Effector CD8-positive, alpha-beta T cell (primary cell): ENCODE data around the gene GCDH.
"Not testable (repeated sequence)": the region's sequence is repeated elsewhere in the genome, so short reads cannot be mapped to it uniquely, and the experiment has no call there.

Experiments used
- DNase-seq: peaks from one replicate; lab custom pipeline; 2025; lab: John Stamatoyannopoulos, UW
- total RNA-seq, 4 experiments: gene quantifications; one replicate each; lab custom pipeline; 2026; lab: John Stamatoyannopoulos, UW

The GCDH gene
- 34.4 to 55.4 (median 40.4) reads per million in 4 experiments for total RNA-seq

DNA sequence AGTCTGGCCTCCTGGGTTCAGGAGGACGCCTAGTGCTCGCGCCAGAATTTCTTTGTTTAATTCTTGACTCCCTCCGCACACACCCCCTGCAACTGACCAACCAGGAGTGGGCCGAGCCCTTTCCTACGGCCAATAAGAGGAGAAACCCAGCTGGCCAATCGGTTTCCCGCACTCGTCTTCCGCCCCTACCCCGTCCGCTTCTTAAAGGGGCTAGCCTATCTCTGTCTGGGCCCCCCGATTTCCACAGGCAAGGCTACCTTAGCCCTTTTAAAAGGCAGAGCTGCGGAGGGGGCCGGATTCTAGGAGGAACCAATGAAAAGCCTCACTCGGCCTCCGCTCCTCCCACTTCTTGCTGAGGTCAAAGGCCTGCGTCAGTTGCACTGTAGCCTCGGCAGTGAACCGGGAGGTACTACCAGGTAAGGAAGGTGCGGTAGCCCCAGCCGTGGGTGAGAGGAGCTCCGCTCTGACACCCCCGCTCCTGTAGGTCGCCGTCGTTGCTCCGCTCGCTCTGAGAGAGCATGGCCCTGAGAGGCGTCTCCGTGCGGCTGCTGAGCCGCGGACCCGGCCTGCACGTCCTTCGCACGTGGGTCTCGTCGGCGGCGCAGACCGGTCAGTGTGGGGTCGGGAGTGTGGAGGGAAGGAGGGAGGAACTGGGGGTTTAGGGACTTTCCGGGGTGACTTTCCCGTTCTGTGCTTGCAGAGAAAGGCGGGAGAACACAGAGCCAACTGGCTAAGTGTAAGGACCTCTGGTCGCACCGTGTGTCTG is at the start of gene GCDH:
GCDH (plus strand) TSS at position 374 of the 766 bp plus-strand sequence; CDS start at position 519, 145 bp downstream.
- DNase-seq: peak; percentile 94

DNA sequence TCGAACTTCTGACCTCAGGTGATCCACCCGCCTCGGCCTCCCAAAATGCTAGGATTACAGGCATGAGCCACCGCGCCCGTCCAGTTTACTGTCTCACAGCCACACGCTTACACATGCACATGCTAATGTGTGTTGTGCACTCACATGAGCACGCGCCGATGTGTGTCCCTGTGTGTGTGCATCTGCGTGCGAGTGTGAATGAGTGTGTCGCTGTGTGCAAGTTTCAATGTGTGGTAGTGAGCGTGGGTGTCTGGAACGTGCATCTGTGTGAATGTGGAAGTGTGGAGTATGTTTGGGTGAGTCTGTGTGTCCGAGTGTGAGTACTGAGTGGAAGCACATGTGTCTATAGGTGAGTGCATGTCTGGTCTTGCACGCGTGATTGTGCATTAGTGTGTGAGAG is 48.4 kb upstream of the GCDH start:
- no peak for DNase-seq

DNA sequence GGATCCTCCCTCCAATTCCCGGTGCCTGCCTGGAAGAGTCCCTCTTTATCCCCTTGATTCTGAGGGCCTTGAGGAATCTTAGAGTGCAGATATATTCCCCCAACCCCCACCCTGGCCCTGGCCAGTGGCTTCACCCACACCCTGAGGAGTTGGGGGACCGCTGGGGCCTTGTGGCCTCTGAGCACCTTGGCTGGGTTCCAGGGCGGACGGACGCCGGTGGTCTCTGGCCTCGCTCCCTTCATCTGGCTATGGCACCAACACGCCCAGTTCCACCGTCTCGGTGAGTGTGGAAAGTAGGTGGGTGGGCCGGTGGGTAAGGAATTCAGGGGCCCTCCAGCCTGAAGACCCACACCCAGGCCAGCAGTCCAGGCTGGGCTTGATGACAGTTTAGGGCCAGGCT is 47.6 kb upstream of the GCDH start:
- no peak for DNase-seq

DNA sequence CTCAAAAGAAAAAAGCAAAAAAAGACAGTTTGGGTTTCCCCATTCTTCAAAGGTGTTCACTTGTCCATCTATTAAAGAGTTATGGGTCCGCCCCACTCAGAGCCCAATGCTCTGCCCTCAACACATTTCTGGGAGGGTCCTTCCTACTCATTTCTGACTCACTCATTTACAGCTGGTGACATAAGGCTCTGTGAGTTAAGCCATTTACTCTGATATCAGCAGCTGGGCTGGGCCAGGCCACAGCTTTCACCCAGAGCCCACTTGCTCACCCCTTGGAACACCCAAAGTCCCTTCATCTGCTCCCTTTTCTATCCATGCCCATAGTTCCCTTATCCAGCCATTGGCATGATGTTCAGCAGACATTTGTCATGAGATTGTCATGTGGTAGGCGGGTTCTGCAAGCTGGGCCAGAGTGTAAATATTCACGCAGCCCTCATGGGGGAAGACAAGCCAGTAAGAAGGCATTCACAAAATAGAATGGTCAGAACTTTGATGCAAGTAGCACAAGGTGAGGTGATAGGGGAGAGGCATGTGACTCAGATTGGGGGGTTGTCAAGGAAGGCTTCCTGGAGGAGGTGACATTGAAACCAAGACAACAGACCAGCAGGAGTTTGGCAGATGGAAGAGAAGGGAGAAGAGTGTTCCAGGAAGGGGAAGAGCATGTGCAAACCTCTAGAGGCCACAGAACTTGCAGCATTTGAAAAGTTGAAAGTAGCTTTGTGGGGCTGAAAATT is 46.8 kb upstream of the GCDH start:
- DNase-seq: no peak

DNA sequence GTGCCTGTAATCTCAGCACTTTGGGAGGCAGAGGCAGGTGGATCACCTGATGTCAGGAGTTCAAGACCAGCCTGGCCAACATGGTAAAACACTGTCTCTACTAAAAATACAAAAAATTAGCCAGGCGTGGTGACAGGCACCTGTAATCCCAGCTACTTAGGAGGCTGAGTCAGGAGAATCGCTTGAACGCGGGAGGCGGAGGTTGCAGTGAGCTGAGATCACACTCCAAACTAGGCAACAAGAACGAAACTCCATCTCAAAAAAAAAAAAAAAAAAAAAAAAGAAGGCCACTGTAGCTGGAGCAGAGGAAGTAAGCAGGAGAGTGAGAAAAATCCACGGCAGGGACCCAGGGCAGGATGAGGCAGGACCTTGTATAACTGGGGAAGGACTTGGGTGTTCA is 44.3 kb upstream of the GCDH start:
- not testable (repeated sequence) for DNase-seq

DNA sequence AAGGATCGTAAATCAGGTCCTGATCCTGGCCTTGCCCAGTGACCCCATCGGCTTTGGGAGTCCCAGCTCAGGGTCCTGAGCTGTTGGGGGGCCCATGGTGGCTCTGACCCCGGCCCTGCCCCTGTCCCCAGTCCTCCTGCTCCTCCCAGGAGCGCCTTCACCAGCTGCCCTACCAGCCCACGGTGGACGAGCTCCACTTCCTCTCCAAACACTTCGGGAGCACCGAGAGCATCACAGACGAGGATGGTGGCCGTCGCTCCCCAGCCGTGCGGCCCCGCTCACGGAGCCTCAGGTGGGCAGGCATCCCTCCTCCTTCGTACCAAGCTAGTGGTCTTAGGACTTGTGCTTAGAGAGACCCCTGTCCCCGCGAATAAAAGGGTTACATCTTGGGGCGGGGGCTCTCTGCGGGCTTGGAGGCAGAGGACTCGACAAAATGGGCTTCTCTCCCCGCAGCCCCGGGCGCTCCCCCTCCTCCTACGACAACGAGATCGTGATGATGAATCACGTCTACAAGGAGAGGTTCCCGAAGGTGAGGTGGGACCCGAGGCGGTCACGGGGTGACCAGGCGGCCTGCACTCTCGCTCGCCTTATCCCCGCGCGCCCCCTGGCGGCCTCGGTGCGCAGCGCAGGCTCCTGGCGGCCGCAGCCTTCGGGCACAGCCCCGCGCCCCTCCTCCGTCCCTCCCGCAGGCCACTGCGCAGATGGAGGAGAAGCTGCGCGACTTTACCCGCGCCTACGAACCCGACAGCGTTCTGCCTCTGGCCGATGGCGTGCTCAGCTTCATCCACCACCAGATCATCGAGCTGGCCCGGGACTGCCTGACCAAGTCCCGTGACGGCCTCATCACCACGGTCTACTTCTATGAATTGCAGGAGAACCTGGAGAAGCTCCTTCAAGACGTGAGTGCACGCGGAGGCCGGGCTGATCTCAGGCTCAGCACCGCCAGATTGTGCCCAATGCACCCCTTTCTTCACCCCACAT is 43.5 kb upstream of the GCDH start:
- DNase-seq: peak; percentile 79

DNA sequence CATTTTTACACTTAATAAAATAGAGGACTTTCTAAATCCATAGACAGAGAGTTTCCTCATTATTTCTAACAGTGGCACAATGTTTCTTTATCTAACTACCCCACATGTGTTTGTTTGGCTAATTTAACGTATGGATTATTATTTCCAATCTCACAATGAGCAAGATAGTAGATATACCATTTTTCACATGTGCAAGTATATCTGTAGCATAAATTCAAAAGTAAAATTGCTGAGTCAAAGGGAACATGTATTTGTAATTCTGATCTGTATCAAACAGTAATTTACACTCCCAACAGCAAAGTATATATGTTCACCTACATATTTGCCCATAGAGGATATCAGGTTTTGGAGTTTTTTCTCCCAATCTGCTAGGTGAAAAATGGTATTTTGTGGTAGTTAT is 34.3 kb upstream of the GCDH start:
- DNase-seq: no peak

DNA sequence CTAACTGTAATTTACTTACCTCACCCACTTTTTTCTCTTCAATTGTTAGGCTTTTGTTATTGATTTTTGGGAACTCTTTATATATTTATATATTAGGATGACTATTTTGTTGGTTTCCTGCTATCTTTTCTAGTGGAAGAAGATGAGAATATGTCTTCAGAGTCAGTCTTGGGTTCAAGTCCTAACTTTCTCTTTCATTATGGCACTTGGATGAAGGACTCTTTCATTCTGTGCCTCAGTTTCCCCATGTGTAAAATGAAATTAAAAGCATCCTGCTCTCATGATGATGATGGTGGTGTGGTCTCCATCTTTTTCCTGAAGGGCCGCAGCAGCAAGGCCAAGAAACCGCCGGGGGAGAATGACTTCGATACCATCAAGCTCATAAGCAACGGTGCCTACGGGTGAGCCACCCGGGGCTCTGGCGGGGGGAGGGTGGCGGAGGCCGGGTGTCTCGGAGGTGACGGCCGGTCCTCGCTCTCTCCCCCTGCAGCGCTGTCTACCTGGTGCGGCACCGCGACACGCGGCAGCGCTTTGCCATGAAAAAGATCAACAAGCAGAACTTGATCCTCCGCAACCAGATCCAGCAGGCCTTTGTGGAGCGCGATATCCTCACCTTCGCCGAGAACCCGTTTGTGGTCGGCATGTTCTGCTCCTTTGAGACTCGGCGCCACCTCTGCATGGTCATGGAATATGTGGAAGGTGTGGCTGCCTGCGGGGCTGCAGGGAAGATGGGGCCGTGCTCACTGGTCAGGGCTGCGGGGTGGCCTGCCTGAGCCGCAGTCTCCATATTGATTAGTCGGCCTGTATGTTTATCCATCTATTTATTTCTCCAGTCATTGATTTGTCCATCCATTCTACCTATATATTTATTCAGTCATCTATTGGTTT is 32.7 kb upstream of the GCDH start:
- DNase-seq: no peak

DNA sequence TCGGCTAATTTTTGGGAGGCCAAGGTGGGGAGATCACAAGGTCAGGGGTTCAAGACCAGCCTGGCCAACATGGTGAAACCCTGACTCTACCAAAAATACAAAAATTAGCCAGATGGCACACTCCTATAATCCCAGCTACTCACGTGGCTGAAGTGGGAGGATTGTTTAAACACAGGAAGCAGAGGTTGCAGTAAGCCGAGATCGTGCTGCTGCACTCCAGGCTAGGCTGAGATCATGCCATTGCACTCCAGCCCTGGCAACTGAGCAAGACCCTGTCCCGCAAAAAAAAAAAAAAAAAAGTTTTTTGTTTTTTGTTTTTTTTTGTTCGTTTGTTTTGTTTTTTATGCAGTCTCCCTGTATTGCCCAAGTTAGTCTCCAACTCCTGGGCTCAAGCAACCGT is 31.4 kb upstream of the GCDH start:
- DNase-seq: no peak

DNA sequence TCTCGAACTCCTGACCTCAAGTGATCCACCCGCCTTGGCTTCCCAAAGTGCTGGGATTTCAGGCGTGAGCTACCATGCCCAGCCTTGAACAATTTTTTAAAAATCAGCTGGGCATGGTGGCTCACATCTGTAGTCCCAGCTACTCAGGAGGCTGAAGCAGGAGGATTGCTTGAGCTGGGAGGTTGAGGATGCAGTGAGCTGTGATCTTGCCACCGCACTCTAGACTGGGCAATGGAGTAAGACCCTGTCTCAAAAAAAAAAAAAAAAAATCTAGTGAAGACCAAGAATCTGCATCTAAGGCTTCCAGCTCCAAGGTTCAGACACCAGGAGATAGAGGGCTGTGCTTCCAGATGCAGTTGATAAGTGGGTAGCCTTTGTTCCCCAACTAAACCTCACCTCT is 26.8 kb upstream of the GCDH start:
- no peak for DNase-seq

DNA sequence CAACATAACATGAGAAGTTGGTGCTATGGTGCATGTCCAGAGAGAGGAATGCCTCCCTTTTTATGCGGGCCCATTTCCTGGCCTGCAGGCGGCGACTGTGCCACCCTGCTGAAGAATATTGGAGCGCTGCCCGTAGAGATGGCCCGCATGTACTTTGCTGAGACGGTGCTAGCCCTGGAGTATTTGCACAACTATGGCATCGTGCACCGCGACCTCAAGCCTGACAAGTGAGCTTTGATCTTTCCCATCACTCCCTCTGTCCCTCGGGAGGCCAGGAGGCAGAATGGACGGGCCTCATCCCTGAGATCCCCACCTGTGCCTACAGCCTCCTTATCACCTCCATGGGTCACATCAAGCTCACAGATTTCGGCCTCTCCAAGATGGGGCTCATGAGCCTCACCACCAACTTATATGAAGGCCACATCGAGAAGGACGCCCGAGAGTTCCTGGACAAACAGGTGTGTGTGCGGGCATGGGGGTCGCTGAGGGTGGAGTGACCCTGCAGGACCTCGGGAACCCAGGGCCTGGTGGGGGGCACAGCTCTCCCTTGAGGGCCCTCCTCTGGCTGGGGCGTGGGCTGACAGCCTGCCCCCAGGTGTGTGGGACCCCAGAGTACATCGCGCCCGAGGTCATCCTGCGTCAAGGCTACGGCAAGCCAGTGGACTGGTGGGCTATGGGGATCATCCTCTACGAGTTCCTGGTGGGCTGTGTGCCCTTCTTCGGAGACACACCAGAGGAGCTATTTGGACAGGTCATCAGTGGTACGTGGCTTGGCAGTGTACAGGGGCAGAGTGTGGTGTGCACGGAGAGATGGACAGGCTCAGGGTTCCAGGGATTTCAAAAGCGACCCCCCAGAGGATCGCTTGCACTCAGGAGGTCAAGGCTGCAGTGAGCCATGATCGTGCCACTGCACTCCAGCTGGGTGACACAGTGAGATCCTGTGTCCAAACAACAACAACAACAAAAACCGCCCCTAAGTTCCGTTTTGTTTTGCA is 25.9 kb upstream of the GCDH start:
- no peak for DNase-seq

DNA sequence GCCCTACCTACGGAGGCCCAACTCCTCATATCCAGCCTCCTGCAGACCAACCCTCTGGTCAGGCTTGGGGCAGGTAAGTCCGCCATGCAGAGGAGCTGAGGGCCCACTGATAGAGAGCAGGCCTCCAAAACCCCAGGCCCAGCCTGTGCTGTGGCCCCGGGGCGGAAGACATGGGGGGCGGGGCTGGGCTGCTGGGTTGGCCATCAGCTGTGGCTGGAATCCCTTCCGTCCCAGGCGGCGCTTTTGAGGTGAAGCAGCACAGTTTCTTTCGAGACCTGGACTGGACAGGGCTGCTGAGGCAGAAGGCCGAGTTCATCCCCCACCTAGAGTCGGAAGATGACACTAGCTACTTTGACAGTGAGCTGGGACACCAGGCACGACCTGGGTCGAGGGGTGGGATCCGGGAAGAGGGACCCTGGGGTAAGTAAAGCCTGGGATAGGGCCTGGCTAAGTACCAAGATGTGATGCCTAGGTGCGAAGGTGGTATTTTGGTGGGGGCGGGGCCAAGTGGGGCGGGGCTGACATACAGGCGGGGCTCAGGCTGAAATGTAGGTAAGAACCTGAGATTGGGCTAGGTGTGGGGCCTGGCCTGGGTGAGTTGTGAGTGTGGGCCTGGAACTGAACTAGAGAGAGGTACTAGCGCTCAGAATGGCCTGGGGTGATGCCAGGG is 25.1 kb upstream of the GCDH start:
- no peak for DNase-seq

DNA sequence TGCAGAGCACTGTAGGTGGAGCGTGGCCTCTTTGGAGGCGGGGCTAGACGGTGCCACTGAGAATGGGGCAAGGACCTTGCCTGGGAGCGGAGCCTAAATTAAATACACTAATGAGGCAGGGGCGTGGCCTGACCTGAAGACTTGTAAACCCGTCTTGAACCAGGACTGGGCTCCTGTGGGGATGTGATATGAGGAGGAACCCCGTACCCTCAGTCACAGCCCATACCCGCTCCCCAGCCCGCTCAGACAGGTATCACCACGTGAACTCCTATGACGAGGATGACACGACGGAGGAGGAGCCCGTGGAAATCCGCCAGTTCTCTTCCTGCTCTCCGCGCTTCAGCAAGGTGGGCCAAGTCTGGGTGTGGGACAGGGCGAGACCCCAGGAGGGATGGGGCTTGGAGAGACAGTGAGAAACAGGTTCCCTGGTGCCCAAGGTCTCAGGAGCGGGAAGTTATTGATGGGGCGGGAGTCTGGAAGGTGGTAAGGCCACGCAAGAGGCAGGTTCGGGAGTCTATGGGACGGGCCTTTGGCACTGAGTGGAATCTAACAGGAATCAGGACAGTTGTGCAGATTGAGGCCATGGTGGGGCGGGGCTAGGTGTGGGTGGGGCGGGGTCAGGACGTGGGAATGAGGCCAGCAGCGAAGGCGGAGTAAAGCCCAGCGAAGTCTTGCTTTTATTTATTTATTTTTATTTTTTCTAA is 24.4 kb upstream of the GCDH start:
- no peak for DNase-seq

DNA sequence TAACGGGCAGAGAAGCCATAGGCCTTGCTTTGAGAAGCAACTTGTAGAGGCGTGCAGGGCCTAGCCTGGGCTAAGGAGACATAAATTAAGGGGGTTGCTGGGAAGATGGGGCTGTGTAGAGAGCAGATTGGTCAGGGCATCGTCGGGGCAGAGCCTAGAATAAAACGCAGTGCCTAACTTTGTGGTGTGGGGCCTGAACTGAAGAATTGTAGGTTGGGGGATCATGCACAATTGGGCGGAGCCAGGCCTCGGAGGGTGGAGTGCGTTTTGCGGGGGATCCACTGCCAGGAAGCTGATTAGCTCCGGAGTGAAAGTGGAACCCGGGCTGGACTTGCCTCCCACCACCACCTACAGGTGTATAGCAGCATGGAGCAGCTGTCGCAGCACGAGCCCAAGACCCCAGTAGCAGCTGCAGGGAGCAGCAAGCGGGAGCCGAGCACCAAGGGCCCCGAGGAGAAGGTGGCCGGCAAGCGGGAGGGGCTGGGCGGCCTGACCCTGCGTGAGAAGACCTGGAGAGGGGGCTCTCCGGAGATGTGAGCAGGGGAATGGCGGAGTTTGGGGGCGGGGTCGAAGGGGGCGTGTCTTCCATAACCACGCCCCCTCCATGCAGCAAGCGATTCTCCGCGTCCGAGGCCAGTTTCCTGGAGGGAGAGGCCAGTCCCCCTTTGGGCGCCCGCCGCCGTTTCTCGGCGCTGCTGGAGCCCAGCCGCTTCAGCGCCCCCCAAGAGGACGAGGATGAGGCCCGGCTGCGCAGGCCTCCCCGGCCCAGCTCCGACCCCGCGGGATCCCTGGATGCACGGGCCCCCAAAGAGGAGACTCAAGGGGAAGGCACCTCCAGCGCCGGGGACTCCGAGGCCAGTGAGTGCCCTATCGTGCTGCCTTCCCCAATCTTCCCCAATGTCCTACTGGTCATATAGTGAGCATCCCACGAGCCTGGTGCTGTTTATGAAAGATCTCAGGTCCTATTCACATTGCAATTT is 23.6 kb upstream of the GCDH start:
- peak; percentile 68 for DNase-seq

DNA sequence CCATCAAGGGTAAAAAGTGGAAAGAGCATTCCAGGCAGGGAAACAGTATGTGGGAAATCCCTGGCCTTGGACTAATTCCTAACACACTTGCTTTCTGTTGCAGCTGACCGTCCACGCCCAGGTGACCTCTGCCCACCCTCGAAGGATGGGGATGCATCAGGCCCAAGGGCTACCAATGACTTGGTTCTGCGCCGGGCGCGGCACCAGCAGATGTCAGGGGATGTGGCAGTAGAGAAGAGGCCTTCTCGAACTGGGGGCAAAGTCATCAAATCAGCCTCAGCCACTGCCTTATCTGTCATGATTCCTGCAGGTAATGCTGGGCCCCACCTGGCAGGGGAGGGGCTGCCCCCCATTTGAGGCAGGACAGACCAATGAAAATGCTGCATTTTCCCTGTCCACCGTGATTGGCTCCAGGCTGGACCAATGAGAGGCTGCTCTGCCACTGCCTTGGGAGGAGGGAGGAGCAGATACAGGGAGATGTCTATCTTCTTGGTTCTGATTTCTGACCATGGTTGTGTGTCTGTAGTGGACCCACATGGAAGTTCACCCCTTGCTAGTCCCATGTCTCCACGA is 22.3 kb upstream of the GCDH start:
- DNase-seq: no peak

DNA sequence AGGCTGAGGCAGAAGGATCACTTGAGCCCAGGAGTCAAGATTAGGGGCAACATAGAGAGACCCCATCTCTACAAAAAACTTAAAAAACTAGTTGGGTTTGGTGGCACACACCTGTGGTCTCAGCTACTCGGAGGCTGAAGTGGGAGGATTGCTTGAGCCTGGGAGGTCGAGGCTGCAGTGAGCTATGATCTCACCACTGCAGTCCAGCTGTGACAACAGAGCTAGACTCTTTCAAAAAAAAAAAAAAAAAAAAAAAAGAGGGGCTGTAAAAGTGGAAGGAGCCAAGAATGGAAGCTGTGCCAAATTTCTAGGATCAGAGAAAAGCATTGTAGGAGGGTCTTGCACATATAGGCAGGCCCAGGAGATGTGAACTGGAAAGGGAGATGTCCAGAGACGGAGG is 19.3 kb upstream of the GCDH start:
- DNase-seq: no peak

DNA sequence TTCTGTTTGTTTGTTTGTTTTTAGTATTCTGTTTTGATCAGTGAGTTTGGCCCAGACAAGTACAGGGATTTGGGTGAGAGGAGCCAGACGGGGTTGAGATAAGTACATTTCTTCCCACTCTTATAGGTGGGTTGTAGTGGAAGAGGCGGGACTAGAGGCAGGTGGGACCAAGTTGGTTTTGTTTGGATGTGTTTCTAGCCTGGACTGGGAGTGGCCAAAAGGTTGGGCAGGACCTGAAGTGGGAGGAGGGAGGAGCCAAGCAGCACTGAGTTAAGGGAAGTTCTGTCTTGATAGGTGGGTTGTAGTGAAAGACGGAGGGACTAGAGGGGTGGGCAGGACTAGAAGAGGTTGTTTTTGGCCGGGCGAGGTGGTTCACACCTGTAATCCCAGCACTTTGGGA is 18.7 kb upstream of the GCDH start:
- DNase-seq: no peak
